Esophagus squamous epithelium (tissue), 5 donors: Measurements from ENCODE around the gene RGS7. TPM values are rescaled to one million over a fixed set of nuclear protein-coding genes. Genes with fewer than 3 reads are reported as not detected.

Source experiments
- DNase-seq: peaks from one replicate; lab custom pipeline; 2025; lab: John Stamatoyannopoulos, UW
- H3K27ac ChIP-seq, 4 donors: fragments of 200-600 bp; sonication (generic); one replicate each; pipeline ENCODE4 v1.5.1; 2016 to 2019; ENCODE audit warnings: mild to moderate bottlenecking in 1 of 4
- H3K27me3 ChIP-seq, 4 donors: fragments of 200-600 bp; sonication (generic); 1 replicate in 3 of 4; 2 replicates in 1 of 4; pipeline versions ENCODE4 v1.5.1 to v1.6.0; 2017 to 2021; ENCODE audit warnings: antibody characterized with exemption in 1 of 4
- H3K36me3 ChIP-seq, 3 donors: fragments of 200-600 bp; sonication (generic); one replicate each; pipeline ENCODE4 v1.5.1; 2016 to 2019
- H3K4me1 ChIP-seq, 3 donors: fragments of 200-600 bp; sonication (generic); one replicate each; pipeline ENCODE4 v1.5.1; 2017 to 2019
- H3K4me3 ChIP-seq, 4 donors: fragments of 200-600 bp; sonication (generic); 1 replicate in 3 of 4; 2 replicates in 1 of 4; pipeline ENCODE4 v1.5.1; 2016 to 2019; ENCODE audit warnings: mild to moderate bottlenecking in 2 of 4, moderate library complexity in 1 of 4
- H3K9me3 ChIP-seq, 3 donors: fragments of 200-600 bp; sonication (generic); one replicate each; pipeline ENCODE4 v1.5.1; 2016 to 2019
- CTCF ChIP-seq, 6 experiments: fragments of 450-650 bp in 4 of 6; fragments of 200-600 bp in 2 of 6; sonication (generic) in 2 of 6; IDR thresholded peaks; one replicate each; pipeline ENCODE4 v1.5.1; 2016 to 2019; ENCODE audit warnings: antibody characterized with exemption in 6 of 6, mild to moderate bottlenecking in 4 of 6, moderate library complexity in 4 of 6
- POLR2A ChIP-seq, 4 donors: fragments of 450-650 bp; IDR thresholded peaks; one replicate each; pipeline ENCODE4 v1.6.1; 2017; ENCODE audit warnings: antibody characterized with exemption in 4 of 4, mild to moderate bottlenecking in 4 of 4, moderate library complexity in 3 of 4
- WGBS, 2 donors: methylation state at CpG; one replicate each; pipeline ENCODE4 v1.1.5; 2018; 5-methylcytosine and 5-hydroxymethylcytosine counted together
- intact Hi-C: fragments of 100-400 bp; cut with DNase I; formaldehyde crosslinking; loops from one replicate; pipeline ENCODE4 v1.15.0; 2022
- total RNA-seq, 4 donors: library from RNA; depleted of rRNA; stranded (reverse); fragments of >200 nt; gene quantifications; one replicate each; pipeline ENCODE4 v1.1.0, GENCODE V29; 2016
- donor health status: DM: yes; HTN: yes; CAD: no.

The RGS7 gene
- total RNA-seq, 4 donors from 2014 or later, result not detected

- Histone ChIP-seq H3K9me3 (peaks cover 0 to 7% (median 0%) of the 10 kb centered on the region in 3 donors), H3K4me3 (no peak overlapping the region), H3K4me1 (no peaks in the 10 kb centered on the region), H3K36me3 (no peaks in the 10 kb centered on the region), H3K27ac (no peak overlapping the region), H3K27me3 (no peaks in the 10 kb centered on the region)
- no peak for DNase-seq
- TF ChIP-seq POLR2A (IDR thresholded peaks at IDR 0.05), result no peak
- TF ChIP-seq CTCF (IDR thresholded peaks at IDR 0.05), result no peak
- intact Hi-C loops, result no loop called here
- whole genome bisulfite sequencing, 2 donors, result 69 to 74% methylated on average over 10 of the region's 10 CpGs
These were observed 389.8 kb downstream of the RGS7 start for GRCh38 chr1:240967070-240967724.

GRCh38 chr1:240965581-240966091, 391.4 kb downstream of the RGS7 start:
- Histone ChIP-seq H3K36me3 (no peaks in the 10 kb centered on the region), H3K4me1 (no peaks in the 10 kb centered on the region), H3K9me3 (peaks cover 0 to 2% (median 0%) of the 10 kb centered on the region in 3 donors), H3K4me3 (no peak overlapping the region), H3K27ac (no peak overlapping the region), H3K27me3 (no peaks in the 10 kb centered on the region)
- no peak for DNase-seq
- intact Hi-C loops, result no loop called here
- no peak for TF ChIP-seq POLR2A (IDR thresholded peaks at IDR 0.05)
- 35 to 44% methylated on average over 10 of the region's 10 CpGs for WGBS, 2 donors

GRCh38 chr1:240962086-240962485, 394.9 kb downstream of the RGS7 start:
- no peak for TF ChIP-seq POLR2A (IDR thresholded peaks at IDR 0.05)
- no peak for TF ChIP-seq CTCF (IDR thresholded peaks at IDR 0.05)
- Histone ChIP-seq H3K9me3 (no peaks in the 10 kb centered on the region), H3K27me3 (no peaks in the 10 kb centered on the region), H3K4me3 (no peak overlapping the region), H3K36me3 (no peaks in the 10 kb centered on the region), H3K27ac (no peak overlapping the region), H3K4me1 (no peaks in the 10 kb centered on the region)
- no peak for DNase-seq
- 62 to 70% methylated on average over 4 of the region's 4 CpGs for WGBS, 2 donors
- intact Hi-C loops, result no loop called here

GRCh38 chr1:240956424-240956823, 400.6 kb downstream of the RGS7 start:
- Histone ChIP-seq H3K27ac (no peak overlapping the region), H3K27me3 (no peaks in the 10 kb centered on the region), H3K4me3 (no peak overlapping the region), H3K4me1 (no peaks in the 10 kb centered on the region), H3K36me3 (no peaks in the 10 kb centered on the region), H3K9me3 (no peaks in the 10 kb centered on the region)
- TF ChIP-seq CTCF (IDR thresholded peaks at IDR 0.05) (no peak), POLR2A (IDR thresholded peaks at IDR 0.05) (no peak)
- WGBS, 2 donors, result 60 to 61% methylated on average over 2 of the region's 2 CpGs
- DNase-seq, result no peak
- intact Hi-C loops, result no loop called here

- intact Hi-C loops, result no loop called here
- Histone ChIP-seq H3K9me3 (no peaks in the 10 kb centered on the region), H3K27ac (no peak overlapping the region), H3K4me3 (no peak overlapping the region), H3K27me3 (no peaks in the 10 kb centered on the region), H3K36me3 (no peaks in the 10 kb centered on the region), H3K4me1 (no peaks in the 10 kb centered on the region)
- TF ChIP-seq CTCF (IDR thresholded peaks at IDR 0.05) (no peak), POLR2A (IDR thresholded peaks at IDR 0.05) (no peak)
- no peak for DNase-seq
- WGBS, 2 donors, result 45 to 52% methylated on average over 2 of the region's 2 CpGs
These were observed 401.0 kb downstream of the RGS7 start for GRCh38 chr1:240956020-240956419.
